Activated naive CD4-positive, alpha-beta T cell treated with anti-CD3 and anti-CD28 coated beads for 36 hours (primary cell): ENCODE measurements around the gene SEPTIN3. TPM values are rescaled to one million over a fixed set of nuclear protein-coding genes. Genes with fewer than 3 reads are reported as not detected.

Experiments
- CTCF ChIA-PET: fragments of 350-600 bp; sonication (Branson Sonifier 250); formaldehyde crosslinking; loops from one replicate; lab custom pipeline; 2021; ENCODE audit warnings: antibody characterized with exemption; lab: Charles Lee
- DNase-seq: peaks from one replicate; pipeline ENCODE4 v3.0.0-alpha.2; 2020
- H3K27ac Mint-ChIP-seq: one replicate; pipeline ENCODE4 v1.8.0; 2021; ENCODE audit warnings: mild to moderate bottlenecking, mixed read lengths
- H3K27me3 Mint-ChIP-seq: one replicate; pipeline ENCODE4 v1.8.0; 2021; ENCODE audit warnings: low read depth, mixed read lengths
- H3K36me3 Mint-ChIP-seq: one replicate; pipeline ENCODE4 v1.8.0; 2021; ENCODE audit warnings: low read depth, mixed read lengths
- H3K4me1 Mint-ChIP-seq: one replicate; pipeline ENCODE4 v1.8.0; 2021; ENCODE audit warnings: low read depth, mixed read lengths
- H3K4me3 Mint-ChIP-seq: one replicate; pipeline ENCODE4 v1.8.0; 2021; ENCODE audit warnings: mild to moderate bottlenecking, moderate library complexity, mixed read lengths
- H3K9me3 Mint-ChIP-seq: one replicate; pipeline ENCODE4 v1.8.0; 2021; ENCODE audit warnings: mixed read lengths
- intact Hi-C: fragments of 100-400 bp; cut with micrococcal nuclease; formaldehyde crosslinking; loops from one replicate; pipeline ENCODE4 v1.15.1; 2023
- total RNA-seq, 2 experiments: library from RNA; stranded (reverse); gene quantifications; one replicate each; pipeline ENCODE4 v1.2.3, GENCODE V29; 2021

The SEPTIN3 gene
- total RNA-seq, 2 experiments from 2014 or later, result 1.0 to 1.5 TPM

DNA sequence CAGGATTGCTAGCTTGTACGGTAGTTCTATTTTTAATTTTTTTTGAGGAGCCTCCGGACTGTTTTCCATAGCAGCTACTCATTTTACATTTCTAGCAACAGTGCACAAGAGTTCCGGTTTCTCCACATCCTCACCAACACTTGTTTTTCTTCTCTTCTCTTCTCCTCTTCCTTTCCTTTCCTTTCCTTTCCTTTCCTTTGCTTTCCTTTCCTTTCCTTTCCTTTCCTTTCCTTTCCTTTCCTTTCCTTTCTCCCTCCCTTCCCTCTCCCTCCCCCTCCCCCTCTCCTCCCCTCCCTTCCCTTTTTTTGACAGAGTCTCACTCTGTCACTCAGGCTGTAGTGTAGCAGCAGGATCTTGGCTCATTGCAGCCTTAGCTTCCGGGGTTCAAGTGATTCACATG lies 38.7 kb downstream of the SEPTIN3 start:
- peaks cover 6% of the 10 kb centered on the region for H3K27me3 Mint-ChIP-seq
- peaks cover 2% of the 10 kb centered on the region for H3K36me3 Mint-ChIP-seq
- CTCF ChIA-PET, result no interaction called here
- H3K9me3 Mint-ChIP-seq, result peaks cover 18% of the 10 kb centered on the region
- DNase-seq, result no peak
- intact Hi-C loops, result loop anchor here (5.0 kb wide), 1 partner anchor 39 kb away; no protein-coding TSS in a partner anchor
- no peak overlapping the region for H3K4me3 Mint-ChIP-seq
- H3K27ac Mint-ChIP-seq, result no peak overlapping the region
- H3K4me1 Mint-ChIP-seq, result no peaks in the 10 kb centered on the region

DNA sequence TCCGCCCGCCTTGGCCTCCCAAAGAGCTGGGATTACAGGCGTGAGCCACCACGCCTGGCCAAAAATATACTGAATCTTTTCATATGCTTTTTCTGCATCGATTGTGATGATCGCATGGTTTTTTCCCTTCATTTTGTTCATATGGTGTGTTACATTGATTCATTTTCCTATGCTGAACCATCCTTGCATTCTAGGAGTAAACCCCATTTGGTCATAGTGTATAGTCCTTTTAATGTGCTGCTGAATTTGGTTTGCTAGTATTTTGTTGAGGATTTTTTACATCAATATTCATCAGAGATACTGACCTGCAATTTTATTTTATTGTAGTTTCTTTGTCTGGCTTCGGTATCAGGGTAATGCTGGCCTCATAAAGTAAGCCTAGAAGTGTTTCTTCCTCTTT lies 41.5 kb downstream of the SEPTIN3 start:
- peaks cover 2% of the 10 kb centered on the region for H3K36me3 Mint-ChIP-seq
- CTCF ChIA-PET, result no interaction called here
- H3K27me3 Mint-ChIP-seq, result peaks cover 6% of the 10 kb centered on the region
- no peak overlapping the region for H3K27ac Mint-ChIP-seq
- H3K4me1 Mint-ChIP-seq, result no peaks in the 10 kb centered on the region
- intact Hi-C loops, result no loop called here
- H3K9me3 Mint-ChIP-seq, result peaks cover 16% of the 10 kb centered on the region
- DNase-seq, result no peak
- no peak overlapping the region for H3K4me3 Mint-ChIP-seq

DNA sequence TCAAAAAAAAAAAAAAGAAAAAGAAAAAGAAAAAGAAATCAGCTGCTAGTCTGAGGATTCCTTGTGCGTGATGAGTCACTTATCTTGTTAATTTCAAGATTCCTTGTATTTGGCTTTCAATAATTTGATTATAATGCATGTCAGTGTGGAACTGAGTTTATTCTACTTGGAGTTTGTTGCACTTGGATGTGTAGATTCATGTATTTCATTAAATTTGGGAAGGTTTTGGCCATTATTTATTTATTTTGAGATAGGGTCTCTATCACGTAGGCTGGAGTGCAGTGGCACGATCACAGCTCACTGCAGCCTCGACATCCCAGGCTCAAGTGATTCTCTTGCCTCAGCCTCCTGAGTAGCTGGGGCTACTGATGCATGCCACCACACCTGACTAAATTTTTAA lies 44.1 kb downstream of the SEPTIN3 start:
- Mint-ChIP-seq H3K9me3 (peaks cover 14% of the 10 kb centered on the region), H3K36me3 (peaks cover 2% of the 10 kb centered on the region), H3K4me3 (no peak overlapping the region), H3K27me3 (peaks cover 3% of the 10 kb centered on the region), H3K4me1 (no peaks in the 10 kb centered on the region), H3K27ac (no peak overlapping the region)
- intact Hi-C loops, result no loop called here
- no peak for DNase-seq
- CTCF ChIA-PET, result interaction anchor here (0.6 kb wide), 1 partner anchor 78 kb away, joined by 3 read pairs; no protein-coding TSS in a partner anchor

DNA sequence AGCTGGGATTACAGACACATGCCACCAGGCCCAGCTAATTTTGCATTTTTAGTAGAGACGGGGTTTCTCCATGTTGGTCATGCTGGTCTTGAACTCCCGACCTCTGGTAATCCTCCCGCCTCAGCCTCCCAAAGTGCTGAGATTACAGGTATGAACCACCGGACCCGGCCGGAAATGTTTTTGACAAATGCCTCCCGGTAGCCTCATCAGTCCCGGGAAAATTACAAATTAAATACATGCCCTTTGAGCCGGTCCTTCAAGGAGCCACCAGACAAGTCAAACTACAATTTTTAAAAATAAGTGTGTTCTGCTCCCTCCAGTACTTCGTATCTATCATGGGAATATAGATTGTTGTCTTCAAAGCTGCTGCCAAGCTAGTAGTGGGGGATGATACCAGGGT lies 46.9 kb downstream of the SEPTIN3 start:
- no peak overlapping the region for H3K4me3 Mint-ChIP-seq
- peaks cover 2% of the 10 kb centered on the region for H3K9me3 Mint-ChIP-seq
- no peaks in the 10 kb centered on the region for H3K36me3 Mint-ChIP-seq
- DNase-seq, result no peak
- H3K27me3 Mint-ChIP-seq, result no peaks in the 10 kb centered on the region
- no peak overlapping the region for H3K27ac Mint-ChIP-seq
- CTCF ChIA-PET, result interaction anchor here (0.7 kb wide), 1 partner anchor 49 kb away, joined by 3 read pairs; no protein-coding TSS in a partner anchor
- intact Hi-C loops, result no loop called here
- no peaks in the 10 kb centered on the region for H3K4me1 Mint-ChIP-seq

DNA sequence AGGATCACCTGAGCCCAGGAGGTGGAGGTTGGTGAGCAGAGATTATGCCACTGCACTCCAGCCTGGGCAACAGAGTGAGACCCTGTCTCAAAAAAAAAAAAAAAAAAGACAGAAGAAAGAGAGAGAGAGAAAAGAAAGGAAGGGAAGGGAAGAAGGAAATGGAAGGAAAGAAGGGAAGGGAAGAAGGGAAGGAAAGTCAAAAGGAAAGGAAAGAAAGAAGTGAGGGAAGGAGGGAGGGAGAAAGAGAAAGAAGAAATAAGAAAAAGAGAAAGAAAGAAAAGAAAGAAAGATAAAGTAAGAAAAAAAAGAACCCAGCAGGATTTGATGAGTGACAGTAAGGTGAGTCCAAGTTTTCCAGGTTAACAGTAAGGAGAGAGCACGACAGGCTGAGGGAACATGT lies 49.0 kb downstream of the SEPTIN3 start:
- H3K27me3 Mint-ChIP-seq, result no peaks in the 10 kb centered on the region
- H3K4me3 Mint-ChIP-seq, result no peak overlapping the region
- H3K4me1 Mint-ChIP-seq, result peaks cover 10% of the 10 kb centered on the region
- H3K9me3 Mint-ChIP-seq, result no peaks in the 10 kb centered on the region
- no peak for DNase-seq
- intact Hi-C loops, result no loop called here
- CTCF ChIA-PET, result no interaction called here
- no peaks in the 10 kb centered on the region for H3K36me3 Mint-ChIP-seq
- H3K27ac Mint-ChIP-seq, result peak overlapping the region; percentile 63

Other genes starting within 250 kb of the SEPTIN3 start
- 10 to 100 TPM; 17.0 to 19.3 TPM for gene CCDC134, start 168.8 kb upstream of the SEPTIN3 start, total RNA-seq
- gene SREBF2, start 136.3 kb upstream of the SEPTIN3 start, total RNA-seq, result 100 to 1,000 TPM; 143 to 147 TPM
- 1 to 10 TPM; 1.7 to 1.8 TPM for gene SHISA8, start 54.4 kb upstream of the SEPTIN3 start, total RNA-seq
- 1 to 10 TPM; 3.2 to 3.8 TPM for gene TNFRSF13C, start 42.6 kb upstream of the SEPTIN3 start, total RNA-seq
- gene CENPM, start 22.3 kb upstream of the SEPTIN3 start, total RNA-seq, result 100 to 1,000 TPM in 1 of 2 experiments, 10 to 100 TPM in 1; 95.4 to 110 TPM
- under 1 TPM; 0.50 to 0.74 TPM for gene WBP2NL, start 29.3 kb downstream of the SEPTIN3 start, total RNA-seq
- gene NAGA, start 101.4 kb downstream of the SEPTIN3 start, total RNA-seq, result 10 to 100 TPM; 14.6 to 15.9 TPM
- gene PHETA2, start 104.8 kb downstream of the SEPTIN3 start, total RNA-seq, result under 1 TPM; 0.74 to 0.86 TPM
- 10 to 100 TPM; 50.2 to 56.2 TPM for gene SMDT1, start 110.3 kb downstream of the SEPTIN3 start, total RNA-seq
- 100 to 1,000 TPM; 122 to 126 TPM for gene NDUFA6, start 121.3 kb downstream of the SEPTIN3 start, total RNA-seq
- 1 to 10 TPM in 1 of 2 experiments, under 1 TPM in 1; 0.89 to 1.4 TPM for gene CYP2D6, start 161.4 kb downstream of the SEPTIN3 start, total RNA-seq